Raji (cell line): Measurements from ENCODE around the gene FNDC3B.

Source experiments
- POLR2A ChIP-seq: IDR thresholded peaks from 2 replicates; pipeline ENCODE4 v1.6.1; 2011; ENCODE audit warnings: low read depth, low read length, control low read depth; ENCODE audit not compliant: insufficient read depth

The FNDC3B gene

DNA sequence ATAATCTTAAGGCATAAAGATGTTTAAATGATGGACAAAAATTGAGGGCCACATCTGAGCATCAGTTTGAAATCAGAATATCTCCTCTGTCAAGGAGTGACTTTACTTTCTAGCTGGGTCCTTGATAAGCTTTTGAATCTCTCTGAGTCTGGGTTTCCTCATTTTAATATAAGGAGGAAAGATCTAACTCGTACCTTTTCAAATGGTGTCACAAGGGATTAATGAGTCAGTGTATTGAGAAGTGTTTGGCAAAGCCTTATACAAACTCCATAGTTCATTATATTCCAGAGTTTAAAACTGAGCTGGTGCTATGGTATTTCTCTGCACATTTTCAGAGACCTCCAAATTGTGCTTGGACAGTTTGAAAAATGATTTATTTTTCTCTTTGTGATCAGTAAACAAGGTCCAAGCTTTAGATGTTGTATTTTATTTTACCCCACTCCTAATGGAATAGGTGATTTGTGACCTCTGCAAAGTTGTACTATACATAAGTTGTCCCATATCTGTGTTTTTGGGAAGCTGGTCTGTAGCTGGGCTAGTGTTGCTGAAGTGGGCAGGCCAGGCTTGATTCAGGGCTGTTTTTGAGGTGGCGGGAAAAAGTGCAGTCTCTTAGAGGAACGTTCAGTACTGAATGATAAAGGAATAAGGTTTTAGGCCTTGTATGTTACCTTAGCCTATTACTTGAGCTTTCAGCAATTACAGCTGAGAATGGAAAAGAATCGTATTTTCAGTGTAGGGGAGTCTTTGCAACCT, 5.6 kb downstream of the FNDC3B start:
- TF ChIP-seq POLR2A: no peak

DNA sequence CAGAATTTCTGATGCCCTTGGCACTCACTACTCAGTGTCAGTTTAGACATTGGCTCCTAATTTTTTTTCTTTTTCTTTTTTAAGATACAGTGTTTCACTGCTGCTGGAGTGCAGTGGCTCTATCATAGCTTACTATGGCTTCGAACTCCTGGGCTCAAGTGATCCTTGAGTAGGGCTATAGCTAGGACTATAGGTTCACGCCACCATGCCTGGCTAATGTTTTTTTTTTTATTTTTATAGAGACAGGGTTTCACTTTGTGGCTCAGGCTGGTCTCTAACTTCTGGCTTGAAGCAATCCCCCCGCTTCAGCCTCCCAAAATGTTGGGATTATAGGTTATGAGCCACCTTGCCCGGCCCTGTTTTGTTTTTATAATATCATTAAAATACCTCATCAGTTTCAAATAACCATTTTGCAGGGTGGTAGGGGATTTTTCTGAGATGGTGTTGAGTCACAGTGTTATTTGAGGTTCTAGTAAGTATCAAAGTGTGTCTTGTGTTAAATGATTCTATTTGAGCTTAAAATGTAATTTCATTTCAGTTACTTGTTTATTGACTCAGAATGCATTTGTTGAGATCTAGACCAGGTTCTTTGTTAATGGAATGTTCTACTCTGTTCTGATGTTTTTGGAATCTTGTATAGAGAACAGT, 7.0 kb downstream of the FNDC3B start:
- TF ChIP-seq POLR2A: no peak

DNA sequence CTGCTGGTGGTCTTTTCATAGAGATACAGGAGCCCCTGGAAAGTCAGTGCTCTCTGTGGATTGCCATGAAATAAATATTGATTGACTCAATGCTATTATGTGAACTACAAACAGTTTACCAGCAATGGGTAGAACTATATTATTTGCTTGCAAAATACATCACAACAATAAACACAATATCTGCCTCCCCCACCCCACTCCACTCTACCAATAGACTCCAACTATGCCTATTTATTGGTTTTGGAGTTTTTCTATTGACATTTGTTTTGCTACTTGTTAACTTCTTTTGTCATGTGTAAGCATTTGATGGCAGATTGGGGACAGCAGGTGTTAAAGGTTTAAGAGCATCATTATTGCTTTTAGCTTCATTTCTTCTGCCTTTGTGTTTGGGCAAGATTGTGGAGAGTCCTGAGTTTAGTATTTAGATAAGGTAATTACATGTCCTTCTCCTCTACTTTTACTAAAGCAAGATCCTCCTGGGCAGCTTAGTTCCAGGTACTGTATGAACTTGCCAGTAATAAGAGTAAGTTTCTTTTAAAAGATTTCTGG, 8.3 kb downstream of the FNDC3B start:
- no peak for TF ChIP-seq POLR2A

DNA sequence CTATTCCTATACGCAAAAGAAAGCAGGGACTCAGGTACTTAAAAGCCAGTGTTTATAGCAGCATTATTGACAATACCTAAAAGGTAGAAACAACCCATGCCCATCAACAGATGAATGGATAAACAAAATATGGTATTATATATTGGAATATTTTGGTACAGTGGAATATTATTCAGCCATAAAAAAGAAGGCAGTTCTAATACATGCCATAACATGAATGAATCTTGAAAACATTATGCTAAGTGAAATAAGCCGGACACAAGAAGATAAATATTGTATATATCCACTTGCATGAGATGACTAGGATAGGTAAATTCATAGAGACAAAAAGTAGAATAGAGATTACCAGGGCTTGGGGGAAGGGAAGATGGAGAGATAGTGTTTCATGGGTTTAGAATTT, 9.2 kb downstream of the FNDC3B start:
- no peak for TF ChIP-seq POLR2A

DNA sequence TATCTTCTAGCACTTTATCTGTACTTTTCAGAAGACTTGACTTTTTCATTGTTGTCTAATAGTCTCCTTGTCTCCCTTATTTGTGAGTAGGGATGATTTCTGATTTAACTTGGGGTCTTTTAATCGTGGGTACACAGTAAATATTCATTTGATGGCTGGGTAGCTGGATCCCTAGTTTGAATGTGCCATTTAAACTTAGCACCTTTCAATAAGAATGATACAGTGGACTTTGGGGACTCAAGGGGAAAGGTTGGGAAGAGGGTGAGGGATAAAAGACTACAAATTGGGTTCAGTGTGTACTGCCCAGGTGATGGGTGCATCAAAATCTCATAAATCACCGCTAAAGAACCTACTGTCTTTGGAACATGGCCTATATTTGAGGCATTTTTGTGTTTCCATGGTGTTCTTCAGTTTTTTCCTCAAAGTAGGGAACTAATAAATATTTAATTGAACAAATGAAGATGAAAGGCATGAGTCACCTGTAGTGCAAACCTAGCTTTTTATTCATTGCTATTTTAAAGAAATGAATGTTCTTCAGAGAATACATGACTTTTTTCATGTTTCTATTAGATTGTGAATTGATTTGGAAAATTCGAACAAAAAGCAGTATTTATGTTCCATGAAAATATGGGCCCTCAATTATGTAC, 12.1 kb downstream of the FNDC3B start:
- no peak for TF ChIP-seq POLR2A

DNA sequence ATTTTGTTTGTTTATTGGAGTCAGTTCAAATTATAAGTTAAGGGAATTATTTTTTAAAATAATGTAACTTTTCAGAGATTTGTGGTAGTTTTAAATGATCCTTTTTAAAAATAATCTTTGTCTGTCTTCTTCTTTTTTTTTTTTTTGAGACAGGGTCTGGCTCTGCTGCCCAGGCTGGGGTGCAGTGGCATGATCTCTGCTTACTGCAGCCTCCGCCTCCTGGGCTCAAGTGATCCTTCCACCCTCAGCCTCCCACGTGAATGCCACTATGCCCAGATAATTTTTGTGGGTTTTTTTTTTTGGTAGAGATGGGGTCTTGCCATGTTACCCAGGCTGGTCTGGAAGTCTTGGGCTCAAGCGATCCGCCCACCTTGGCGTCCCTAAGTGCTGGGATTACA, 12.6 kb downstream of the FNDC3B start:
- TF ChIP-seq POLR2A: no peak

DNA sequence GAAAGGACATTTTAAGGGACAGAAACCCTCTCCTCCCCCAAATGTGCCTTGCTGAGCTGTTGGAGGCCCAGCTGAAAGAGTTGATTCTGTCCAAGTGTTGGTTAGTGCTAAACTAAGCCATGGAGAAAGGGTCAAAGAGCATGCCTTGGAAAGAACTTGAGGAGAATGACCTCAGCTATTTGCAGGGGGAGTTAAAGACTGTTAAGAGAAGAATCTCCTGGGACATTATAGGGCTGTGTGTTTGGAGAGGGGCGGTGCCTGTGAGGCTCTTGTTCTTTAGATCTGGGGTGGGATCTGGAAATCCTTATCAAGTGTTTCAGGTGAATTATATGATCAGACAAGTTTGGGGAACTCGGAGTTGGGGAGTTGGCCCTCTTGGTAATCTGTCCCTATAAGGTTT, 13.0 kb downstream of the FNDC3B start:
- TF ChIP-seq POLR2A: no peak

DNA sequence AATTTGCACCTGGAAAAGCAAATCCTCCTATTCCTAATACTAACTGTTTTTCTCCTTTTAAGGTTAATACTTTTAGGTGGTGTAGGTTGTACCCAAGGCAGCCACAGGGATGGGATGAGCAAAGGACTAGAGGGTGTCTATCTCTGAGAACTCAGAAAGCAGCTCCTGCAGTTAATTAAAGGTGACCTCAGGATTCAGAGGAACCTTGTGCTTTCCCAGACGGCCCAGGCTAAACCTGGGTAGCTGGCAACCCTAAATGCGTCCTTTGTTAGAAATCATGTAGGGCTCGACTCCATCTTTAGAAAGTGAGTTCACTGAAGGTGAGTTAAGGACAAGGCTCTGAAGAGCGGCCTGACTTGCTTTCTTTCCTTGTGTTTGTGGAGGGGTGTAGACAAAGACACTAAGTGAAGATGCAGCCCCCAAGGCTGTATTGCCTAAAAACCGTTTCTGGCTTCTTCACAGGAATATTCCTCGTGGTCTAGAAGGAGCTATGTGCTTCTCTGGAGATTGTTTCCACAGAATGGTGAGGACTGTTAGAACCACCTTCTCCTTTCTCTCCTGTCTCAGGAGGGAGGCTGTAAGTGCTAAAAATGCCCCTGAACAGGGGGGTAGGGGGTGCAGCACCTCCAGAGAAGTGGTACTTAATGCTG, 14.9 kb downstream of the FNDC3B start:
- TF ChIP-seq POLR2A: no peak

DNA sequence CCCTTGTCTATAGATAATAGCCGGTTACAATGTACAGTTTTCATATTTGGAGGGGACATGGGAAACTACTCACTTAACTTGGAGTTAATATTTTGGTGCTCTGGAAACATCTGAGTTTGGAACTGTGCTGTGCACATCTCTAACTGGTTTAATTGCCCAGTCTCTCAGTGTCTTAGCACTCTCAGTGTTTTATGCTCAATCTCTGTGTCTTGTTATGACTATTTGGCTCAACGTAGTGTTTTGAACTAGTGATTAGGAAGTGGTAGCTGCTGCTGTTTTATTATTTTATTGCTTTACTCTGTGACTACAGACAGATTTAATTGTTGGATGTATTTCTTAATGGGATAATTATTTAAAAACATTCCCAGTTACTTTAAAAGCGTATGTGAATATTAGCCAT, 17.0 kb downstream of the FNDC3B start:
- no peak for TF ChIP-seq POLR2A

DNA sequence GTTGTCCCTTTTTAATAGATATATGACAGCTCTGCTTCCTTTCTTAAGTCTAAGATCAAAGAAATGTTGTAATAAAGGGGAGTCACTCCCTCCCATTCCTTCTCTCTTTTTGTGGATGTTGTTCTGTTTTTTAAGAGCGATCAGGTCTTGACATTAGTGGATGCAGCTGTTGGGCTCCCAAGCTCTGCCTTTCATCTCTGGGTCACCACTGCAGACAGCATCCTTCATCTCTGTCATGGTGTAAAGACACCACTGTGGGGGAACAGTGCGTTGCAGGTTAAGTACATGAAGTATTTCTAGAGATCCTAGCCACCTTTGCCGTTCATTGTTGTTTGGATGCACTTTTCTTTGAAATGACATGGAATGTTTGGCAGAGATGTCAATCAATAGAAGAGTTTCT, 17.7 kb downstream of the FNDC3B start:
- no peak for TF ChIP-seq POLR2A

DNA sequence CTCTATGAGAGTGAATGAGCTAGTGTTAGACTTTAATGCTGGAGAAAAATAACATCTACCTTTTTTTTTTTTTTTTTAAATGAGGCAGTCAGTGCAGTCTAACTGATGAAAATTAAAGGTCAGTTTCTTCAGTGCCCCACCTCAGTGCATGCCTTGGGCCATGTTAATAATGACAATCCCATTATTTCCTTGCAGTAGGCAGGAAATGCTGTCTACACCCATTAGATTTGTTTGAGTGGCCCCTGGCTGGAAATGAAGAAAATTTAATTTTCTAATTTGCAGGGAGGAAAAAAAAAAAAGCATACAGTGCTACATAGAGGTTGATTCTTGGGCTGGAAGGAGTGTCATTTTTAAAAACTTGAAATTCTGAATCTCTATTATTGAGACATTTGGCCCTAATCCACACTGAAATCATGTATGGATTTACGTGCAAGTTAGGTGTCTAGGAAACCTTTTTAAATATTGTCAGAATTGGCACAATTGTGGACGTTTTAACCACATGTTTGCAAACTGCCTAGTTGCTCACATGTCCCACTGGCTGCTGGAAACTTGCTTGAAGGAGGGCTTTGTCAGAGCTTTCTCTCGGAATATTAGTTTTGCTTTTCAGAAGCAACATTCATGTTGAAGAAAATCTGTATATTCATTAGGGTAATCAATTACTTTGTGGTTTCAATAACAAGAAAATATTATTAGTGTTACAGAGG, 18.4 kb downstream of the FNDC3B start:
- TF ChIP-seq POLR2A: no peak

DNA sequence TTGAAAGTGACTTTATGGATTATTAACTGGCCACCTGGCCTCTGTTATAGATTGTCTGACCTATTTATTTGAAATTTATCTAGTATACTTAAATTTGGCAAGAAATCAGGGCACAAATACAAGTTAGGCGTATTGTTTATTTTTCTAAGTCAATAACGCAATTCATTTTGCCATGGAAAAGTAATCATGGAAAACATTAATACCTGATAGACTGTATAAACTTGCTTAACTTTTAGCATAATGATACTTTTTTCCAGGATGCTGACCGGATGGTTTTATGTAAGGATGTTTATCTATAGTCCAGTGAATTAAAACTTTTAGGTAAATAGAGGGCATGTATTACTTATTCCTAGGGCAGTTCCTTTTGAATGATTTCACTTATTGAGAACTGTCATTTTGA, 20.2 kb downstream of the FNDC3B start:
- no peak for TF ChIP-seq POLR2A

DNA sequence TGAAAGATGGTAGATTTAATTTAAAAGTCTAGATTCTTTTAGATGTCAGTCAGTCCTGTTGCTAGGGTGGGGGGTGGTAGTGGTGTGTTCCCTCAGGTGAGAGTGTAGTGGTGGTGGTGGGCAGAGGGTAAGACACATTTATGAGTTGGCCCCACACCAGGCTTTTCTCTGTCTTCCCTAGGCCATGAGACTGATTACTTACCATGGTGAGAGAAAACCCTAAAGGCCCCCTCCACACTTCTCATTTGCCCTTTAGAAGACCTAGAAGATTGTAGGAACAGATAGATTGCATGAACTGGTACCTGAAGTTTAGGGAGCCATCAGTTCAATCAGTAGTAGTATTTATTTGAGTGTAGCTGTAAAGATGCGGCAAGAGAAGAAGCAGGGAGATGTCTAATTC, 20.9 kb downstream of the FNDC3B start:
- no peak for TF ChIP-seq POLR2A

DNA sequence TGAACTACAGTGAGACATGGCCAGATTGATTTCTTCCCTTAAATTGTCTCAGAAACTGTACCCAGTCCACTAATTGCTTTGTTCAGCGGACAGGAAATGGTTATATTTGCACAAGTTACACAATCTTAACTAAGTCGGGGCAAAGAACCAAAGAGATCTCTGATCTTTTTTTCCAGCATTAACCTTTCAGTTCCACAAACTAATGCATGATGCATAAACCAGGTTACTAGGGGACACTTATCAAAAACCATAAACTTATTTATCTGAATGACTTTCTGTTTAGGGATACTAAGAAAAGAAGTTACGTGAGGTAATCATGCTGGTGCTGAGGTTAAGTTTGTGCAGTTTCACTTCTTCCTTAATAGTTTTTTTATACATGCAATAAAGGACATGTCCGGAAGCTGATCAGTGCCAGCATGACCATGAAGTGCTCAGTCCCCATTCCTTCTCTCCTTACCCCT, 22.4 kb downstream of the FNDC3B start:
- no peak for TF ChIP-seq POLR2A

DNA sequence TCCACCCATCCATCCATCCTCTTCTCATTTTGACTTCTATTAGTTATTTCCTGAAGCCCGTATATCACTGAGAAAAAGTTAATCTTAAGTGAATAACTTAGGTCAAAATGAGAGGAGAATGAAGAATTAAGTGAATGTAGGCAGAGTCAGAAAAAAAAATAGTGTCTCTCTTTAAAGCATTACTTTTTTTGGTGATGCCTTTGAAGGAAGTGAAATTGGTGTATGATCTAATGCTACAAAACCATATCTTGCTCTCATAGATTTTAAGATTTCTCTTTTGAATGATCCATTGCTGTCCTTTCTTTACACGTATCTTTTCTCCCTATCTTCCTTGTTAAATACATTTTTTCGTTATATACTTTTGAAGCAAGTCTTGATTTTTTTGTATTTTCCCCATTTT, 23.4 kb downstream of the FNDC3B start:
- no peak for TF ChIP-seq POLR2A
